K562 (cell line): ENCODE results near the gene ASS1. TPM values are rescaled to one million over a fixed set of nuclear protein-coding genes. Genes with fewer than 3 reads are reported as not detected.

Experiments used
- ADNP ChIP-seq: fragments of 200-800 bp; sonication (Bioruptor generic); IDR thresholded peaks from 2 replicates; pipeline ENCODE4 v1.6.1; 2016; ENCODE audit warnings: missing genetic modification characterization, missing compliant biosample characterization
- CHD4 ChIP-seq: fragments of 200-600 bp; sonication (generic); IDR thresholded peaks from 3 replicates; pipeline ENCODE4 v1.6.1; 2012; ENCODE audit warnings: low read depth, mild to moderate bottlenecking, mixed read lengths, low read length, inconsistent platforms; ENCODE audit not compliant: insufficient read depth, insufficient replicate concordance, poor library complexity, severe bottlenecking
- GTF2E2 ChIP-seq: fragments of 200-800 bp; sonication (Bioruptor generic); IDR thresholded peaks from 2 replicates; pipeline ENCODE4 v1.6.1; 2016; ENCODE audit warnings: missing genetic modification characterization, missing compliant biosample characterization
- HBP1 ChIP-seq: fragments of 450-650 bp; formaldehyde crosslinking; IDR thresholded peaks from 2 replicates; pipeline ENCODE4 v1.4.0; 2022; ENCODE audit warnings: missing genetic modification characterization
- NONO ChIP-seq, 2 experiments: fragments of 200-400 bp in 1 of 2; fragments of 450-650 bp in 1 of 2; formaldehyde crosslinking in 1 of 2; IDR thresholded peaks; 2 replicates each; pipeline ENCODE4 v1.6.1; 2017; ENCODE audit warnings: low read depth in 2 of 2, mild to moderate bottlenecking in 2 of 2, moderate library complexity in 2 of 2, low read length in 1 of 2
- OTX1 ChIP-seq: fragments of 450-650 bp; formaldehyde crosslinking; IDR thresholded peaks from 2 replicates; pipeline ENCODE4 v1.4.0; 2022; ENCODE audit warnings: mild to moderate bottlenecking
- POLR2G ChIP-seq: fragments of 200-400 bp; formaldehyde crosslinking; IDR thresholded peaks from 2 replicates; pipeline ENCODE4 v1.6.1; 2017; ENCODE audit warnings: low read depth, mild to moderate bottlenecking, antibody characterized with exemption, low read length, moderate library complexity
- RHOXF2B ChIP-seq: fragments of 250-450 bp; sonication (Bioruptor Pico); conservative IDR thresholded peaks from 2 replicates; pipeline ENCODE4 v1.5.1; 2021
- SAFB2 ChIP-seq: fragments of 200-400 bp; formaldehyde crosslinking; IDR thresholded peaks from 2 replicates; pipeline ENCODE4 v1.6.1; 2018; ENCODE audit warnings: borderline replicate concordance, low read length, low read depth, moderate library complexity; ENCODE audit not compliant: severe bottlenecking
- SMAD4 ChIP-seq: fragments of 250-450 bp; sonication (Bioruptor Pico); conservative IDR thresholded peaks from 2 replicates; pipeline ENCODE4 v1.8.0; 2021; ENCODE audit warnings: inconsistent platforms, mild to moderate bottlenecking, moderate library complexity
- SMARCC2 ChIP-seq: fragments of 450-650 bp; IDR thresholded peaks from 2 replicates; pipeline ENCODE4 v1.6.1; 2017; ENCODE audit warnings: antibody characterized with exemption, moderate library complexity, mild to moderate bottlenecking, low read depth
- TEAD4 ChIP-seq, 2 experiments: sonication (generic) in 1 of 2; formaldehyde crosslinking in 1 of 2; IDR thresholded peaks; 2 replicates each; pipeline versions ENCODE4 v1.6.1 to v1.8.0; 2012 to 2022; ENCODE audit warnings: borderline replicate concordance in 1 of 2, inconsistent platforms in 1 of 2, low read length in 1 of 2, mild to moderate bottlenecking in 1 of 2, missing genetic modification reagents in 1 of 2
- THRA ChIP-seq: fragments of 450-650 bp; IDR thresholded peaks from 2 replicates; pipeline ENCODE4 v1.6.1; 2017; ENCODE audit warnings: mild to moderate bottlenecking, moderate library complexity
- WHSC1 ChIP-seq: IDR thresholded peaks from one replicate; pipeline ENCODE4 v1.6.1; 2012; ENCODE audit warnings: low read length, control low read depth, inconsistent platforms
- ZC3H11A ChIP-seq: IDR thresholded peaks from 2 replicates; pipeline ENCODE4 v1.6.1; 2012; ENCODE audit warnings: low read depth, low read length, improper control_type of control experiment
- ZNF121 ChIP-seq: sonication (generic); formaldehyde crosslinking; conservative IDR thresholded peaks from 2 replicates; pipeline ENCODE4 v1.8.0; 2022; ENCODE audit warnings: missing genetic modification reagents
- ZNF436 ChIP-seq: fragments of 250-450, 450-650 bp; sonication (Bioruptor Pico); formaldehyde crosslinking; IDR thresholded peaks from 2 replicates; pipeline ENCODE4 v1.7.0; 2020; ENCODE audit warnings: mild to moderate bottlenecking
- ZNF717 ChIP-seq: fragments of 250-450 bp; sonication (Bioruptor Pico); IDR thresholded peaks from 2 replicates; pipeline ENCODE4 v1.5.0; 2021
- polyA plus RNA-seq, 8 experiments: library from polyadenylated mRNA; depleted of rRNA in 4 of 8; stranded (reverse) in 5 of 8; unstranded in 3 of 8; fragments of >200 nt; fragmentation: Nextera tagmentation in 2 of 8; fragmentation: Illumina TruSeq in 1 of 8; extraction: Ambion mirVana in 2 of 8; extraction: Trizol in 1 of 8; gene quantifications; 2 replicates each; pipeline versions ENCODE4 v1.2.1 to v1.2.3, GENCODE V29; 2011 to 2014; ENCODE audit warnings: inconsistent platforms in 1 of 8, missing spikeins in 1 of 8
- total RNA-seq, 7 experiments: library from RNA; depleted of rRNA in 6 of 7; stranded (reverse); fragments of >200 nt in 6 of 7; fragmentation: Illumina TruSeq in 2 of 7; extraction: Trizol in 2 of 7; gene quantifications; 2 replicates each; pipeline versions ENCODE4 v1.2.1 to v1.2.3, GENCODE V29; 2011 to 2021; ENCODE audit warnings: low replicate concordance in 1 of 7

ASS1 gene
- total and polyA plus RNA-seq, 9 of the 15 experiments (the other 6 are each of a cell fraction or from before 2014, with no cell fraction given), result 1.5 to 5.7 (median 3.7) TPM

GRCh38 chr9:130462685-130463540 lies 18.2 kb downstream of the ASS1 start (continued):
- peak; percentile 34; the same call in 1 of the 2 replicates for TF ChIP-seq POLR2G
- no peak for TF ChIP-seq ZNF121 (CRISPR knock-in tag)
- no peak for TF ChIP-seq TEAD4 (IDR thresholded peaks at IDR 0.05; ENCODE audit: low read length)
- TF ChIP-seq TEAD4 (CRISPR knock-in tag; IDR thresholded peaks at IDR 0.05; ENCODE audit: borderline replicate concordance), result no peak
- TF ChIP-seq ZNF436, result no peak
- TF ChIP-seq ZNF717 (CRISPR knock-in tag), result no peak
- TF ChIP-seq RHOXF2B (CRISPR knock-in tag), result no peak
- TF ChIP-seq ADNP (tag), result no peak
- no peak for TF ChIP-seq SMARCC2
- no peak for TF ChIP-seq NONO (IDR thresholded peaks at IDR 0.05; ENCODE audit: low read depth in 2 of 2, low read length in 1 of 2)
- no peak for TF ChIP-seq SMAD4 (CRISPR knock-in tag)
- TF ChIP-seq ZC3H11A, result no peak
- TF ChIP-seq THRA, result no peak
- TF ChIP-seq WHSC1, result no peak
- TF ChIP-seq CHD4, result peak; percentile 45
- TF ChIP-seq SAFB2, result no peak
- no peak for TF ChIP-seq GTF2E2 (tag)
- TF ChIP-seq HBP1 (CRISPR knock-in tag), result no peak
- TF ChIP-seq OTX1 (CRISPR knock-in tag), result no peak
